K562 (cell line): ENCODE measurements around the gene F11R. TPM values are rescaled to one million over a fixed set of nuclear protein-coding genes. Genes with fewer than 3 reads are reported as not detected.
A peak's percentile ranks its signal among the peaks of the same experiment; 100 is the strongest.

Source experiments
- ARID4B ChIP-seq: sonication (generic); formaldehyde crosslinking; IDR thresholded peaks from 2 replicates; pipeline ENCODE4 v1.8.0; 2022; ENCODE audit warnings: mild to moderate bottlenecking, missing genetic modification reagents
- C11orf30 ChIP-seq: fragments of 450-650 bp; IDR thresholded peaks from 2 replicates; pipeline ENCODE4 v1.6.1; 2016; ENCODE audit warnings: low read depth, mild to moderate bottlenecking
- CBX2 ChIP-seq: fragments of 200-600 bp; sonication (generic); IDR thresholded peaks from one replicate; pipeline ENCODE4 v1.6.1; 2012; ENCODE audit warnings: mild to moderate bottlenecking, low read length, inconsistent platforms; ENCODE audit not compliant: insufficient read depth, poor library complexity, severe bottlenecking
- EHMT2 ChIP-seq: fragments of 450-650 bp; IDR thresholded peaks from 2 replicates; pipeline ENCODE4 v1.6.1; 2018; ENCODE audit warnings: antibody characterized with exemption
- KLF13 ChIP-seq: fragments of 450-650 bp; IDR thresholded peaks from 2 replicates; pipeline ENCODE4 v1.6.1; 2016; ENCODE audit warnings: missing genetic modification characterization, low read depth, mild to moderate bottlenecking, missing compliant biosample characterization, moderate library complexity, borderline replicate concordance
- MXD1 ChIP-seq: fragments of 250-450 bp; sonication (Bioruptor Pico); IDR thresholded peaks from 2 replicates; pipeline ENCODE4 v1.8.0; 2021; ENCODE audit warnings: borderline replicate concordance, mild to moderate bottlenecking, moderate library complexity; ENCODE audit not compliant: poor library complexity, severe bottlenecking
- PHF8 ChIP-seq: fragments of 200-600 bp; sonication (generic); IDR thresholded peaks from 2 replicates; pipeline ENCODE4 v1.6.1; 2012; ENCODE audit warnings: mixed run types, mild to moderate bottlenecking, inconsistent platforms, low read length, moderate library complexity, borderline replicate concordance
- ZBTB40 ChIP-seq, 2 experiments: fragments of 450-650 bp in 1 of 2; sonication (generic) in 1 of 2; formaldehyde crosslinking in 1 of 2; IDR thresholded peaks; 2 replicates each; pipeline versions ENCODE4 v1.7.1 to v1.9.0; 2016 to 2022; ENCODE audit warnings: inconsistent platforms in 1 of 2, mild to moderate bottlenecking in 1 of 2, missing genetic modification reagents in 1 of 2
- ZFP36 ChIP-seq: fragments of 150-350 bp; IDR thresholded peaks from 2 replicates; pipeline ENCODE4 v1.6.1; 2018; ENCODE audit warnings: low read length, low read depth; ENCODE audit not compliant: partially characterized antibody
- ZNF140 ChIP-seq: fragments of 250-450 bp; sonication (Bioruptor Pico); IDR thresholded peaks from 2 replicates; pipeline ENCODE4 v1.8.0; 2021; ENCODE audit warnings: moderate library complexity, mild to moderate bottlenecking, inconsistent platforms
- polyA plus RNA-seq, 8 experiments: library from polyadenylated mRNA; depleted of rRNA in 4 of 8; stranded (reverse) in 5 of 8; unstranded in 3 of 8; fragments of >200 nt; fragmentation: Nextera tagmentation in 2 of 8; fragmentation: Illumina TruSeq in 1 of 8; extraction: Ambion mirVana in 2 of 8; extraction: Trizol in 1 of 8; gene quantifications; 2 replicates each; pipeline versions ENCODE4 v1.2.1 to v1.2.3, GENCODE V29; 2011 to 2014; ENCODE audit warnings: inconsistent platforms in 1 of 8, missing spikeins in 1 of 8
- total RNA-seq, 7 experiments: library from RNA; depleted of rRNA in 6 of 7; stranded (reverse); fragments of >200 nt in 6 of 7; fragmentation: Illumina TruSeq in 2 of 7; extraction: Trizol in 2 of 7; gene quantifications; 2 replicates each; pipeline versions ENCODE4 v1.2.1 to v1.2.3, GENCODE V29; 2011 to 2021; ENCODE audit warnings: low replicate concordance in 1 of 7

F11R gene
- total and polyA plus RNA-seq, 9 of the 15 experiments (the other 6 are each of a cell fraction or from before 2014, with no cell fraction given) = 27.4 to 187 (median 52.5) TPM

GRCh38 chr1:161044908-161045735 lies 24.2 kb upstream of the F11R start (continued):
- peak; percentile 61; the same call in 1 of the 2 replicates for TF ChIP-seq ARID4B (CRISPR knock-in tag)
- TF ChIP-seq C11orf30 = no peak
- no peak for TF ChIP-seq CBX2
- no peak for TF ChIP-seq PHF8
- no peak for TF ChIP-seq ZNF140 (CRISPR knock-in tag)
- no peak for TF ChIP-seq ZFP36
- no peak for TF ChIP-seq MXD1 (CRISPR knock-in tag)
- TF ChIP-seq KLF13 (tag) = no peak
- no peak for TF ChIP-seq EHMT2
- 0 out of 2 replicates have a peak, but pooled peaks have one; percentile 55 for TF ChIP-seq ZBTB40 (IDR thresholded peaks at IDR 0.05)
- no peak for TF ChIP-seq ZBTB40 (CRISPR knock-in tag; IDR thresholded peaks at IDR 0.05)
